ENCODE data around the gene PITPNM3.
"Not testable (repeated sequence)": the region's sequence is repeated elsewhere in the genome, so short reads cannot be mapped to it uniquely, and the experiment has no call there.

Gene PITPNM3

DNA sequence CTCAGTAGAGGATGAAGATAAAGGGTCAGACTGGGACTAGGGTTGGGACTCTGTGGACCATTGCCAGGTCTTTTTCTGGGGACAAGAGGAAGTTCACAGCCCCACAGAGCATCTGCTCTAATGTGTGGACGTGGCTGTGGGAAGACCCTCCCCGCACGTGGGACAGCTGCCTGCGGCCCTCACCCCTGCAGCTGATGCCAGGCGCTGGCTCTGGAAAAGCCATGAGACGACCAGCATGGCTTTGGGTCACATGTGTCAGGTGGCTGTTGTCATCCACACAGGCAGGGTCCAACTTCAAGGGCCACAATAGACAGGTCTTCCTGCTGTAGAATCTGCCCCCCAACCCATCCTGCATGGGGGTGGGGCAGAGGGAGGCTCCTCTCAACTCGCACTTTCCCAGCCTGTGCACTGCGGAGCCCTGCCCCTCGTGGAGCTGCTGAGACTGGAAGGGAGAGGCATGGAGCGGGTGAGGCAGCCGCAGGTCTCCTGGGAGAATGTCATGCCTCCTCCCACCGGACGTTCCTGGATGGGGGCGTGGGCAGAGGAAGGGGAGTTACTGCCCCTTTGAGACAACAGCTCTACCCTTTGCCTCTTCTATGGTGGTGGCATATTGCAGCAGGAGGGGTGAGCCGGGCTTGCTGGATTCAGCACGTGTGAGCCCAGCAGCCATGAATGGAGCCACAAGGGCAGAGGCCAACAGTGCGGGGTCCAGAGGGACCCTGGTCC lies 58.7 kb downstream of the PITPNM3 start:
- no peak for DNase-seq

DNA sequence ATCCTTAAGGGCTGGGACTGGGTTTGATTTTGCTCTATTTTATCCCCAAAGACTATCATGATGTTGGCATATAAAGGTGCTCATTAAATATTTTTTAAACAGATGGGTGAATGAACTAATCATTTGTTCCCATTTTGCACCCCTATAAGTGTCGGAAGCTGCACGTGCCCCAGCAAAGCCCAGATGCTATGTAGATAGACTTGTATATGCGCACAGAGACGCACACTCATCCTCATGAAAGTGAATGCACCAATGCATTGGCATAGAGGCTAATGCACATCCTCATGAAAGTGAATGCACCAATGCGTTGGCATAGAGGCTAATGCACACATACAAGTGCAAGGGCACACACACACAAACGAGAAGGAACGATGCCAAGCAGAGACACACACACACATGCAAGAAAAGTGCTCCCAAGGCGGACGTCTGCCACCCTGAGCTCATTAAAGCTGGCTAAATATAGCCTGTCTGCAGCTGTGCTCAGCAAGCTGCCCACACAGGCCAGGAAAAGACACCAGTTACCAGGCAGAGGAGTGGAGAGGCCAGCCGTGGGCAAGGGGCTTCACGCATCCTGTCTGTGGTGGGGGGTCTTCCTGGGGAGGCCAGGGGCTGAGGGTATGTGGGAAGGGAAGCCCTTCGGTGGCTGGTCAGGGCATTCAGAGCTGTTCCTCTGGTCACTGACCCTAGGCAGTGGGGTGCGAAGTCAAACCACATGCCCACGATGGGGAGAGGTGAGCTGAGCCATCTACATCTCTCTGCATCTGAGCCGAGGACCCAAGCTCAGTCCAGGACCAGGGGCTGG lies 59.5 kb downstream of the PITPNM3 start:
- no peak for DNase-seq

DNA sequence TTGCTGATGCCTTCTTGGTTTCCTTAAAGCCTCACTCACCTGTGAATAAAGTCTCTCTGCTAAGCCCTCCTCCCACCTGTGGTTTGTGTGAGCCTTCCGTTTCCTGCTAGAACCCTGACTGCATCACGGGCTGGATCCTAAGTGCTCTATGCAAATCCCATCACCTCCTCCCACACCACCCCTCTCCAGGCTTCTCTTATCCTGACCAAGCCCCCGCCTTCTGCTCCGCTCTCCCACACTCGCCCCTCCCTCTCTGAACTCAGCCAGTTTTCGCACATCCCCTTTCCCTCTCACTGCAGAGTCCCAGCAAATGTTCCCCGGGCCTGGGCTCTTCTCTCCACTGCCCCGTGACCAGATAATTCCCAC lies 60.3 kb downstream of the PITPNM3 start:
- DNase-seq: no peak

DNA sequence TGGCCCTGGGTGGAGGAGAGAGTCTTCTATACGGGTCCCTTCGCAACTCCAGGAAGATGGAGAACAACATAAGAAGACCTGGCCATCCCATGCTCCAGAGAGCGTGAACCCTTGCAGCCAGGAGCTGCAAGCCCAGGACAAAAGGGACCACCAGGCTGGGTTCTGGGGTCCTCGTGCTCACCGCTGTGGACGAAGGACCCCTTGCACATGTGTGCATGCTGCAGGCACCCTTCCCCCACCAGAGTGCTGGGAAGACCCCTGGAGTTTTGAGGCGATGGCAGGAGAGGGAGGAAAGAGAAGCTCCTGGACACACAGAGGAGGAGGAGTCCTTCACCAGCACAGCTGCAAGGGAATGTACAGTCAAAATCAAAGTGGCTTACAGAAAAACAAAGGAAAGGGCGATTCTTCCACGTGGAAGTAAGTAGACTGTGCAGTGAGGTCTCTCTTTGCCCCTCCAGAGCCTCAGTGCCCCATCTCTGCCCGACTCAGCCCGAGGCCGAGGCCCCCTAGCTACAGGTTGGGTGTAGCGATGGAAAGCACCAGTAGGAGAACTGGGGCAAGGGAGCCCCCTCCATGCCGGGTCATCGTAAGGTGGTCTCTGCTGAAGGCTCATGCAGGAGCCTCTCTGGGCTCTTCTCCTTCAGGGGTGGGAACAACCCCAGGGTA lies 60.8 kb downstream of the PITPNM3 start:
- DNase-seq: no peak

DNA sequence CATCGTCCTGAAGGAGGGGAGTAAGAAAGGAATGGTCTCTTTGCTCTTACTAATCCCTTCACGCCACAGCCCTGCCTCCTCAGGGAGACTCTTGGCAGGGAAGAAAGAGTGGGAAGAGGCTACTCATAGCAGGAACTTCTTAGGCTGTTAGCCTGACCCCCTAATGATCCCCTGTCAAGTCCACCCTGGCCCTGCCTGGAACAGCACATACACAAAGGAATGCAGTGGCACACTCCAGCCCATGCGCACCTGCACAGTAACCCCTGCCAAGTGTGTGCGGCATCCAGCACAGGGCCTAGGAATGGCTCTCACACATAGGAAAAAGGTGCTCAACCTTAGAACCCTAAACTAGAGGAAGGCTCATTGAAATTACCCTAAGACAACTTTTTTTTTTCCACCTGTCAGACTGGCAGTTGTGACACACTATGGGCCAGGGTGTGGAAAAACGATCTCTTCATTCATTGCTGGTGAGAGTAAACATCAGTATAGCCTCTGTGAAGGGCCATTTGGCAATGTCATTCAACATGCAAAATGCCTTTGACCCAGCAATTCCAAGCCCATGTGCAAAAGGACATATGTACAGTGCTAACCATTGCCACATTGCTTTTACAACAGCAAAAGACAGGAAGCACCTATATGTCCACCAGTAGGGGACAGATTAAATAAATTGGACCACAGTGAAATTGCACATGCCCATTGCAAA lies 62.0 kb downstream of the PITPNM3 start:
- no peak for DNase-seq

DNA sequence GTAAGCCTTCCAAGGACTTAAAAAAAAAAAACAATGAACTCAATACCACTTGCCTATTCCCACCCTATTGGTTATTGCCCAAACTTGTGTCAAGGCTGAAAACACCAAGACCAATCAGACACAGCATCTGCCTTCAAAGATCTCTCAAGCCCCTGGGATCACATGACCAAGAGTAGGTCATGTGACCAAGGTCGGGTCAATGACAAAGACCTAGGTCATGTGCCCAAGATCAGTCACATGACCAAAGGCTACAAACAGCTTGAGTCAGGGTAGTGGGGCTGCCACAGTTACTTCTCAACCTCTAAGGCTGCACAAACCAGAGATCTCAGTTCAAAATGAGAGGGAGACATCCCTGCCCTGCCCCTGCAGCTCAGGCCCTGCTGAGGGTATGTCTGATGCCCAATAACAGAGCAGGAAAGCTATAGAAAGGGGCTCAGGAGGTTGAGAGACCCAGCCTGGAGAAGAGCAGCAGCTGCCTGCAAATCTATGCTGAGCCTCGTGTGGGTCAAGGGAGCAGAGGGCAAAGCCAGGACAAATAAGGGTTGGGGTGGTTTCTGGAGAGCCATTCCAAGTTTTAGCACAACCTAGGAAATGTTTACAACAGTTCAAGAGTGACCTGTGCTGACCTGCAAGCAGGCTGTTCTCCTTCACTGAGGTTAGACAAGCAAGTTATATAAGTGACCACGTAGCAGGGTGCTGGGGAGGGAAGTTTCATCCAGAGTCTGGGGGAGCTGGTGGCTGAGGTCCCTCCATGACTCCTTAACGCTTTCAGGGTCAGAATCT lies 63.3 kb downstream of the PITPNM3 start:
- DNase-seq: no peak

DNA sequence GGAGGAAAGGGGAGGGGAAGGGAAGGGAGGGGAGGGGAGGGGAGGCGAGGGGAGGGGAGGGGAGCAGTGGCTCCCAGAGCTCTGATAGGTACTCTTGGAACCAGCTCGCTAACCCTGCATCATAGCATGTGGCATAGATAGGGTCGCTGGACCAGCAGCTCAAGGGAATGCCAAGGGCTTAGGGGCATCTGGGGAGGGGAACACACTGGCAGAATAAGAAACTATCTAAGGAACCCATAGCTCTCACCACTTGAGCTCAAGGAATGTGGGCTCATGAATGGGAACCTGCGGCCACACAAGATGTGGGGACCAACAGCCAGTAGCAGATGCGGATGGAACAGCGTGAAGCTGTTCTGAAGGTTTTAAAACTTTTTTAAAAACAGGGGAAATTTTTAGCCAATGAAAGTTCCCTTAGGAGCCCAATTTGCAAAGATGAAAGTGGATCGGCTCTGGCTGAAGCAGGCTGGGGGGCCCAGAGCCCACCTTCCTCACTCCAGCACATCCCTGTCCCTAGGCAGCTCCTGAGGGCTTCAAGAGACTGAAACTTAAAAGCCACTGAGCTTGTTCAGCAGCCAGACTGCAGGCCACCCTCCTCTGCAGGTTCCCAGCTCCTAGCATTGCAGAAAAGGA lies 65.2 kb downstream of the PITPNM3 start:
- DNase-seq: no peak

DNA sequence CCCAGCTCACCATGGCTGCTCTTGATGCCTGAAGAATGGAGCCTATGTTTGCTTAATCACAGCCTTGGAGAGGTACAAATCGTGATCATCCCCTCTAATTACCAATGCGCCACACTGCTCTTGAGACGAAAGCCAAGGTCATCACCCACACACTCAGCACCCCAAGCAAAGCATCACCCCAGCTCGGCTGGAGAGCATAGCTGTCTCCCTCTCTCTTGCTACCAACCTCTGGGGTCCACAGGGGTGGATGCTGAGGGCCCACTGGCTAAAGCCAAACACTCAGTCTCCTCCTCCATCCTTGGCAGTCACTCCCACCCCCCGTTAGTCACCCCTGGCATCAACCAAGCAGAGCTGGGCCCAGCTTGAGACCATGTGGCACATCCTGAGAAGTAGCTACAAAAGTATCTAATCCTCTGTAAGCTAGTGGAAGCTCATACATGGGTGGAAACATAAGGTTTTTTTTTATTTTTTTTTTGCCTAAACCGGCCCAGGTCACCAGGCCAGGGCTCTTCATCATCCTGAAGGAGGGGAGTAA lies 67.3 kb downstream of the PITPNM3 start:
- no peak for DNase-seq

DNA sequence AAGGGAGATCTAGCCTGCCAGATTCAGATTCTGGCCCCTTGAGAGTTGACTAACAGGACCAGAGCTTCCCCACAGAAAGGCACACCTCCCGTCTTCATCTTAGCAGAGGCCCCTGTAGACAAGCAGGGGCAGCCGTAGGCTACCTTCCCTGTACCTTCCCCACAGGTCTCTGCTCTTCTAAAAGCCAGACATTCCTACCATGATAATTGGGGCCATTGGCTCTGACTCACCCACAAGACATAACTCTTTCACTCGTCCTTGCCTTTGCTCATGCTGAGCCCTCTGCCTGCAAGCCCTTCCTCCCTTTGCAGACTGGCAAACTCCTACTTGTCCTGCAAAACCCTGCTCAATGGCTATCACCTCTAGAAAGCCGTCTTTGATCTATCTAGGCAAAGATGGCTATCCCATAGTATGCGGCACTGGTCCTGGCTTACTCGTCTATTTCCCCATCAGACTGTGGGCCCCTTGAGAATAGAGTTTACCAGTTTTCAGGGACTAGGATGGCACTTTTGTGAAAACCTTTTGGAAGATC lies 68.3 kb downstream of the PITPNM3 start:
- DNase-seq: no peak

DNA sequence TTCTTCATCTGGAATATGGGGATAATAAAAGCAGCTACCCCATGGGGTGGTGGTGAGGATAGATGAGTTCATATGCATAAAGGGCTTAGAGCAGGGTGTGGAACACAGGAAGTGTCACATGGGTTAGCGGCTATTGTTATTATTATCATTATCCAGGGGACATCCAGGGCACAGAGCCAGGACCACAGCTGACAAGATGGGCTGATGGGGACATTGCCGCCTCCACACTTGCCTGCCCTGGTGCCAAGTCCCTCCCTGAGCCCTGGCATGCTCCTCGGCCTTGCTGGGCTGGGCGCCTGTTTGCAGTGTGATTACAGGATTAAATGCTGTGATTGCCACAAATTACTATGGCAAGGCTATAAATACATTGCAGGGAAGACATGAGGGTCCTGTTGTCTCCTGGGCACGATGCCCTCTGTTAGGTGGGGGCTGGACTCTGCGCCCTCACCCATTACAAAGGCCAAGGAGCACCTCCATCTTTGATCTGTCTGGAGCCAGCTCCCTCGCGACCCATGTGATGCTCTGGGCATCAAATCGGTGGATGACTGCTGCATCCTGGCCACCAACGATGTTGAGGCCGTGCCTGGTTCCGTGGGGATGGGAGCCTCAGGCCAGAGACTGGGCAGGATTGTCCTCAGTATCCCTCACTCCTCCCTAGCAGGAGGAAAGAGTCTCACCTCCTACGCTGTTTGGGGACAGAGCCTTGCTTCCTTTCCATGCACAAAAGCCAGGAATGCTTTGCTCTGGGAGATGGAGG lies 68.9 kb downstream of the PITPNM3 start:
- no peak for DNase-seq

DNA sequence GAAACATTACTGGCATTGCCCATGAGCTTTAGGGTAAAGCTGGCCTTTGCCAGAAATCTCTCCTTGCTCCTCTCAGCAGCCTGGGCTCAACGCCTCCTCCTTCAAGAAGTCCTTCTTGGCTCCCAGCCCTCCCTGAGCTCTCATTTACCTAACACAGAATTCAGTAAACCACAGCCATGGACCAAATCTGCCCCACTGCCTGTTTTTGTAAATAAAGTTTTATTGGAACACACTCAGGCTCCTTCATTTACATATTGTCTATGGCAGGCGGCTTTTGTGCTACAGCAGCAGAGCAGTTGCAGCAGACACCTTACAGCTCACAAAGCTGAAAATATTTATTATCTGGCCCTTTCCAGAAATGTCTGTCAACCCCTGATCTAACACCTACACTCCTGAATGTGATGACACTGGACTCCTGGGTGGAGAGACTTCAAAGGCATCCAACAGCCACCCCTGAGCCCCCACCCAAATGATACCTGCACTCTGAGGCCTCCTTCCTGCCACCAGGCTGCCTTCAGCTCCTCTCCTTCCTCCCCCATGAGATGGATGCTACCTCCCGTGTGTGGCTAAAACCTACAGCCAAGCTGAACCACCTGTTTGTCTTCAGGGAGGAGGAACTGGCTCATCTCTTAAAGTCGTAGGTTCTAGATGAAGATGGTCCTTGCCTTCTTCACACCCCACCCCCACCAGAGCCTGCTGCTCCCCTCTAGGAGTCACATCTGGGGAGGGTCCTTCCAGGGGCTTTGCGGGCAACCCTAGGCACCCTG lies 70.5 kb downstream of the PITPNM3 start:
- DNase-seq: no peak

DNA sequence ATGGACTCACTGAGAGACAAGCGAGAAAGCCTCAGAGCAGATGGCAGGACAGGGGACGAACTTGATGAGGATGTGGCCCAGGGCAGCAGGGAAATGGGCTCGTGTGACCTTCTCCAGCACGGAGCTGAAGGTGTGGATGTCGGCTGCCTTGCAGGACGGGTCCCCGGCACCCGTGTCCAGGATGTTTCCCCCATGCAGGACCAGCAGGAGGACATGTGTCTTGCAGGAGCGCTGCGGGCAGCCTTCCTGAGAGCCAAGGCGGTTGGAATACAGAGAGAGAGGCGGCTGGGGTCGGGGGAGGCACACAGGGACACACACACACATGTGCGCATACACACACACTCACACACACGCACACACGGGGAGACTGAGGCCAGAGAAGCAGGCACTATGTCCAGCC lies 72.8 kb downstream of the PITPNM3 start:
- no peak for DNase-seq

DNA sequence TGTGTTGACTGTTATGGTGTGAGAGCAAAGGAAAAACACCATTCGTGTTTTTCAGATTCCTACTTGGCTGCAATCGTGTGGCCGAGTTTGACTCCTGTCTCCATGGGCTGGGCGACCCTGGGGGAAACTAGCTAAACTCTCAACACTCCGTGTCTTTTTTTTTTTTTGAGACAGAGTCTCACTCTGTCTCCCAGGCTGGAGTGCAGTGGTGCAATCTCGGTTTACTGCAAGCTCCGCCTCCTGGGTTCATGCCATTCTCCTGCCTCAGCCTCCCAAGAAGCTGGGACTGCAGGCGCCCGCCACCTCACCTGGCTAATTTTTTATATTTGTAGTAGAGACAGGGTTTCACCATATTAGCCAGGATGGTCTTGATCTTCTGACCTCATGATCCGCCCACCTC lies 73.6 kb downstream of the PITPNM3 start:
- not testable (repeated sequence) for DNase-seq

DNA sequence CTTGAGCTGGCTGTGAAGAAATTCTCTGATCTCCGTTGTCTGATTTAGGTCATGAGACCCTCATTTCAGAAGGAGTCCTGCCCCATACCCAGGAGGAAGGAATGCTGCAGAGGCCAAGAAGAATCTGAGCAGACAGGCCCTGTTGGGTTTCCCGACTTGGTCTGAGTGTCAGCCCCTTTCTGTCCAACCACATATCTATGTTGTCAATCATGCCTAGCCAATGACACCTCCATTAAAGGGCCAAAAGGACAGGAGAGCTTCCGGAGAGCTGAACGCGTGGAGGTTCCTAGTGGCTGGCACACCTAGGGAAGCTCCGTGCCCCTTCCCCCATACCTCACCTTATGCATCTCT lies 74.3 kb downstream of the PITPNM3 start:
- DNase-seq: no peak

DNA sequence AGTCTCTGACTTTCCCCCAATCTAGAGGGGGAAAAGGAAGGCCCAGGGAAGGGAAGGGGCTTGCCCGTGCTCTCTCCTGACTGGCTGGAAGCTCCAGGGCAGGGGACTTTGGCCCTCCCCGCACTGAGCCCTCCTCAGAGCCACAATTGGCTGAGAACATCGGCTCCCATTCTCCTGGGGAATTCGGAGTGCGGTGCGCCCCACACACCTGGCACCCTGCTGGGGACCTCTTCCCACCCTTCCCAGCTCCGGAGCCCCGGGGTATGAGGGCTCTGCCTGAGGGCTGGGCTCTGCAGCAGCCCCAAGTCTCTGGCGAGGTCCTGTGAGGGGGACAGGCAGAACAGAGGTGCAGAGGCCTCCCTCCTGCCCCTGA lies 76.1 kb downstream of the PITPNM3 start:
- DNase-seq: no peak

DNA sequence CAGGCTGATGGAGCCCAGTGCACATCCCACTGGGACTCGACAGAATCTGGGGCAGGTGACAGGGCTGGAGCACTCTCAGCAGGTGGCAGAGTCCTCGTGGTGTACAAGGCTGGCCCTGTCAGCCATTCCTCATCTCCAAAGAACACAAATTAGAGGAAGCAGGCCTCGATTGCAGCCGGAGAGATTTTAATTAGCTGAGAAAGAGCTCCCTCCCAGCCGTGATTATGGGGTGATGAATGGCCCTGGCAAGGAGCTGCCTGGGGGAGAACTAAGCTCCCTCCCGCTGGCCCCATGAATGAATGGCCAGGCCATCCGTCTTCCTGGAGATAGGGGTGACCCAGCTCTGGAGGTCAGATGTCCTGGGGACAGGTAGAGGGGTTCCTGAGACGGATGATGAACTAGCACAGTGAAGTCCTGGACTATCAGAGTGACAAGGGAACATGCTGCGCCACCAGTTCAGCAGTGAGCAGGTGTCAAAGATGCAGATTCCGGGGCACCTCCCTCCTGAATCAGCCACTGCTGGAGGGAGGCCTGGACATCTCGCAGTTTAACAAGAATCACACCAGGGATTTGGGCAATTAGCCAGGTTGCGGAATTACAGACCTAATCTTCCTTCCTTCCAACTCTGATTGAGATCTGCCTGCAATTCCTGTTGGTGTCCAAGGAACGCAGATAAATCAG lies 76.6 kb downstream of the PITPNM3 start:
- peak; percentile 18 for DNase-seq

DNA sequence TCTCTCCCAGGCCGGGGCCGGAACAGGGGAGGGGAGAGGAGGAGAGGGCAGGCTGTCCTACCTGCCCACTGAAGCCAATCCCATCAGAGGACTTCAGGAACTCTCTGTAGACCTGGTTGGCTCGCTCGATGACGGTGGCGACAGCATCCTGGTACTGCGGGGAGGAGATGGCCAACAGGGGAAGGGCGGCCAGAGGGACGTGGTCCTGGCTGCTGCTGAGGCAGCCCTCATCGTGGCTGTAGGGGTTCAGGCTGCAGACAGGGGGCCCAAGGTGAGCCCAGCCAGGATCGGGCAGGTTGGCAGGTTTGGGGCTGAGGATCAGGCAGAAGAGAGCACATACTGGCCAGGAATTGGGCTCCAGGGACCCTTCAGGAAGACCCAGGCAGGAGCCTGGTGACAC lies 77.9 kb downstream of the PITPNM3 start:
- DNase-seq: no peak

DNA sequence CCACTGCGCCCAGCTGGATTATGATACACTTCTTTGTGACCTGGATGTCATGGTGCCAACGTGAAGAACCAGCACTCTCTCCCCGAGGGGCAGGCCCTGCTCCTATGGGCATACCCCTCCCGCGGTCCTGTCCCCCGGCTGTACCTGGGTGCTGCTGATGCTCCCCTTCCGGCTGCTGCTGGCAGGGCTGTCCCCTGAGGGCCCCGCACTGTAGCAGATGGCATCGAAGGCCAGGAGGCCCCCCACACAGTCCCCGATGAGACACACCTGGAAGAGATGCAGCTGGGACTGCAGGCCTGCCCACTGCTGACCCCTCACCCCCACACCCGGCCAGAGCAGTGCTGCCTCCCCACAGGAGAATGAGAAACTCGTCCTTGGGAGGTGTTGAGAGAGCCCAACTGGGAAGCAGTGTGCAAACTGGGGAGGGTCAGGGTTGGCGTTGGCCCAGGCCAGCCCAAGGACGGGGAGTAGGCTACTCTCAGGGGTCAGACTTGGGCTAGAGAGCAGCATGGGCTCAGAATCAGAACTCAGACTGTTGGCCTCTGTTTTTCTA lies 78.4 kb downstream of the PITPNM3 start:
- no peak for DNase-seq

DNA sequence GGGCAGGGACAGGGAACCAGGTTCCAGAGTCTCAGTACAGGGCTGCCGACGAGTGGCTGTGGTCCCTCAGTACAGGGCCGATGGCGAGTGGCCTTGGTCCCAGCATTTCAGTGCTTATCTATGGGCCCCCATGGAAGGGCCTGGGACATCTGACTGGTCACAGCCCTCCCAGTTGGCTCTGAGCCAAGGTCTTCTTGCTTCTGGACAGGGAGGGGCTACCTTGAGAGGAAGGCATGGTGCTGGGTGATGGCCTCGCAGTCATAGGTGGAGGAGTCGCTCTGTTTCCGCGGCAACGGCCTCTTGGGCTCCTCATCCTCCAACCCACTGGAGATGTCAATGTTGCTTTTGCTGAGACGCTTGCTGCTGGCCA lies 79.6 kb downstream of the PITPNM3 start:
- no peak for DNase-seq
